Liver (tissue), 3 donors: ENCODE results near the gene ANKRD13B.

Experiments used
- ATF3 ChIP-seq: IDR thresholded peaks from 2 replicates; pipeline ENCODE4 v1.6.1; 2016; ENCODE audit warnings: antibody characterized with exemption
- CTCF ChIP-seq: fragments of 150-350 bp; IDR thresholded peaks from 2 replicates; pipeline ENCODE4 v1.5.1; 2017; ENCODE audit warnings: improper control_type of control experiment, low read depth, low read length; ENCODE audit not compliant: missing input control
- EGR1 ChIP-seq, 2 donors: IDR thresholded peaks; 2 replicates each; pipeline ENCODE4 v1.6.1; 2016 to 2018; ENCODE audit warnings: antibody characterized with exemption in 2 of 2, low read depth in 2 of 2
- HNF4A ChIP-seq, 2 donors: conservative IDR thresholded peaks; 2 replicates each; pipeline ENCODE4 v1.6.1; 2016; ENCODE audit warnings: antibody characterized with exemption in 2 of 2, mild to moderate bottlenecking in 2 of 2
- JUND ChIP-seq, 2 donors: IDR thresholded peaks; 2 replicates each; pipeline ENCODE4 v1.6.1; 2016; ENCODE audit warnings: antibody characterized with exemption in 2 of 2
- MAX ChIP-seq: IDR thresholded peaks from 2 replicates; pipeline ENCODE4 v1.6.1; 2016; ENCODE audit warnings: antibody characterized with exemption
- NR2F2 ChIP-seq: IDR thresholded peaks from 2 replicates; pipeline ENCODE4 v1.6.1; 2016; ENCODE audit warnings: antibody characterized with exemption
- RAD21 ChIP-seq, 2 donors: IDR thresholded peaks; 2 replicates each; pipeline ENCODE4 v1.6.1; 2016; ENCODE audit warnings: antibody characterized with exemption in 2 of 2, mild to moderate bottlenecking in 2 of 2
- REST ChIP-seq: IDR thresholded peaks from 2 replicates; pipeline ENCODE4 v1.6.1; 2016; ENCODE audit warnings: antibody characterized with exemption, mild to moderate bottlenecking
- YY1 ChIP-seq: IDR thresholded peaks from 2 replicates; pipeline ENCODE4 v1.6.1; 2016; ENCODE audit warnings: antibody characterized with exemption, mild to moderate bottlenecking
- ZBTB33 ChIP-seq: IDR thresholded peaks from 2 replicates; pipeline ENCODE4 v1.6.1; 2016; ENCODE audit warnings: antibody characterized with exemption
- donor health status: healthy.
- donor health status: healthy.

- TF ChIP-seq ZBTB33: no peak
- no peak for TF ChIP-seq CTCF
- no peak for TF ChIP-seq YY1
- TF ChIP-seq NR2F2: no peak
- TF ChIP-seq JUND (IDR thresholded peaks at IDR 0.05): no peak
- TF ChIP-seq EGR1 (IDR thresholded peaks at IDR 0.05; ENCODE audit: low read depth in 2 of 2): no peak
- no peak for TF ChIP-seq RAD21 (IDR thresholded peaks at IDR 0.05)
- no peak for TF ChIP-seq HNF4A (conservative IDR thresholded peaks at IDR 0.05)
- TF ChIP-seq MAX: no peak
- no peak for TF ChIP-seq ATF3
- TF ChIP-seq REST: no peak
Measured at GRCh38 chr17:29561554-29562517, 31.1 kb upstream of the ANKRD13B start.
